ENCODE results near the gene MPZL3. TPM values are rescaled to one million over a fixed set of nuclear protein-coding genes. Genes with fewer than 3 reads are reported as not detected.

Gene MPZL3
- total RNA-seq, 3 donors from 2014 or later, result 0.64 to 23.0 (median 13.1) TPM

DNA sequence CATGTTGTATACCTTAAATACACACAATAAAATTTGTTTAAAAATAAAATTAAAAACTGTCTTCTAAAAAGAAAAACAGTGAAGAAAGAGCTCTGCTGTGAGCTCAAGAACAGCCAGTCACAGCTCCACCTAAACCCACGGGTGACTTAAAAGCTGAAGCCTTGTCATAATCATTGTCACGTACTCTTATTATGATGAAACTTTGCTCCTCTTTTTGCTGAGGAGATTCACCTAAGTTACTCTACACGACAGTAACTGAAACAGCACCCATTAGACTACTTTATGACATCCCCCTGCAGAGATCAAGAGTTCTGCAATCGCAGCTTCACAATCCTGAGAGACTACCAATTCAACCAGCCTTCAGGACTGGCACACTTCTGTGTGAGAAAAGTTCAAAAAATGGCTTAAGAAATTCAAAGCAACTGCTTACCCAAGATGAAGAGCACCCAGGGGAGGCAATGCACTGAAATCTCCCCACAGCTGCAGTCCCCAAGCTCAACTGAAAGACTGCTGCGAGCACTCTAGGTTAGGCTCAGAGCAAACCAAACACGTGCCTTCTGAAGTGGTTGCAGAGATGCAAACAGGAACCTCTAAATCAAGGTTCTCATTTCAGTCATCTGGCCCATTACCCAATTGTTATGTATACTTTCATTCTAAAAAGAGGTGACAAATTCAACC lies 27.5 kb downstream of the MPZL3 start, which contains the start of gene JAML:
TSS of gene JAML (minus strand) at position 501 of the 678 bp plus-strand sequence. CDS start 10,145 bp downstream, outside the sequence.
- H3K4me3 ChIP-seq, result peak within 1 kb of the TSS in 1 of 3 donors; percentile 17
- TF ChIP-seq POLR2AphosphoS5 (IDR thresholded peaks at IDR 0.05) (no peak), POLR2A (IDR thresholded peaks at IDR 0.05) (no peak)
- TF ChIP-seq, protein P1, sequence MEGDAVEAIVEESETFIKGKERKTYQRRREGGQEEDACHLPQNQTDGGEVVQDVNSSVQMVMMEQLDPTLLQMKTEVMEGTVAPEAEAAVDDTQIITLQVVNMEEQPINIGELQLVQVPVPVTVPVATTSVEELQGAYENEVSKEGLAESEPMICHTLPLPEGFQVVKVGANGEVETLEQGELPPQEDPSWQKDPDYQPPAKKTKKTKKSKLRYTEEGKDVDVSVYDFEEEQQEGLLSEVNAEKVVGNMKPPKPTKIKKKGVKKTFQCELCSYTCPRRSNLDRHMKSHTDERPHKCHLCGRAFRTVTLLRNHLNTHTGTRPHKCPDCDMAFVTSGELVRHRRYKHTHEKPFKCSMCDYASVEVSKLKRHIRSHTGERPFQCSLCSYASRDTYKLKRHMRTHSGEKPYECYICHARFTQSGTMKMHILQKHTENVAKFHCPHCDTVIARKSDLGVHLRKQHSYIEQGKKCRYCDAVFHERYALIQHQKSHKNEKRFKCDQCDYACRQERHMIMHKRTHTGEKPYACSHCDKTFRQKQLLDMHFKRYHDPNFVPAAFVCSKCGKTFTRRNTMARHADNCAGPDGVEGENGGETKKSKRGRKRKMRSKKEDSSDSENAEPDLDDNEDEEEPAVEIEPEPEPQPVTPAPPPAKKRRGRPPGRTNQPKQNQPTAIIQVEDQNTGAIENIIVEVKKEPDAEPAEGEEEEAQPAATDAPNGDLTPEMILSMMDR (IDR thresholded peaks at IDR 0.05), result no peak
- DNase-seq (ENCODE audit: low spot score in 2 of 2), result no peak
- intact Hi-C loops (cut with DNase I; ENCODE audit: low total_unique reads), result no loop called here
- H3K27me3 ChIP-seq, result no peaks in the 10 kb centered on the region
- H3K4me1 ChIP-seq, result no peaks in the 10 kb centered on the region
- H3K36me3 ChIP-seq, result no peaks in the 10 kb centered on the region
- no peak within 1 kb of the TSS for H3K27ac ChIP-seq
- H3K9me3 ChIP-seq, result no peaks in the 10 kb centered on the region

DNA sequence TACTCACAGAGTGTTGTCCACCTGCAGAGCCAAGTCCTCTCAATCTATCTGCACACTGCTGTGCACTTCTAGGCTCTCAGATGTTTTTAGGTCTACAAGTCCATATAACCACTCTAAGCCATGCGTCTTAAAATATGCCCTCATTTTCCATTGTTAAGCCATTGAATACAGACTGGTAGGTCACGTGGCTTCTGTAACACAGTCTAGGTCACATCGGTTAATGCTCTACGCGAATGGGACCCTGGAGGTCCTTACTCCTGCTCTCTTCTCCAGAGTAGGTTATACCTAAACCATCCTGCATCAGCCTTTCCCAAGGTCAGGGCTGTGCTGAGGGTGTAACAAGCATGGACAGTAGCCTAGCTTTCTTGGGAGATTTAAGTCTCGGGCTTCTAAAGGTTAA lies 28.2 kb downstream of the MPZL3 start:
- Histone ChIP-seq H3K36me3 (no peaks in the 10 kb centered on the region), H3K4me3 (peak overlapping the region in 1 of 3 donors; percentile 17), H3K4me1 (no peaks in the 10 kb centered on the region), H3K27ac (no peak overlapping the region), H3K27me3 (no peaks in the 10 kb centered on the region), H3K9me3 (no peaks in the 10 kb centered on the region)
- TF ChIP-seq POLR2AphosphoS5 (IDR thresholded peaks at IDR 0.05) (no peak), POLR2A (IDR thresholded peaks at IDR 0.05) (no peak)
- TF ChIP-seq, protein P1 (IDR thresholded peaks at IDR 0.05), result no peak
- no peak for DNase-seq (ENCODE audit: low spot score in 2 of 2)
- intact Hi-C loops (cut with DNase I; ENCODE audit: low total_unique reads), result no loop called here

DNA sequence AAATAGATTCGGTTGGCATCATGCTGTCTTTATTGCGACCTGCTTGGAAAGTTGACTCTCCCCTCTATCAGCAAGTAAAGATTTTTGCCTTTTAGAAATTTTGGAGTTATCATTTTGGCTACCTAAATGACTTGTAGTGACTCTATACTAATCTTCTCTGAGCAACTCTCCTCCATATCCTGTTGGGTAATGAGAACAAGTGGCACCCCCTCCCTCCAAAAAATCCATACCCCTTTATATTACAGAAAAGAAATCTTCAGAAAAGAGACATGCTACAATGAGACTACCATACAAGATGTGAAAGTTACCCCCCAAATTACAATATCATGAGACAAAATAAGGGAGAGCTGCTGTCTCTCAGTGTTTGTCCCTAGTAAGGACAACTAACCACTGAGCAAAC lies 28.6 kb downstream of the MPZL3 start:
- H3K9me3 ChIP-seq, result no peaks in the 10 kb centered on the region
- H3K27ac ChIP-seq, result no peak overlapping the region
- no peaks in the 10 kb centered on the region for H3K27me3 ChIP-seq
- TF ChIP-seq POLR2AphosphoS5 (IDR thresholded peaks at IDR 0.05) (no peak), POLR2A (IDR thresholded peaks at IDR 0.05) (no peak)
- TF ChIP-seq, protein P1 (IDR thresholded peaks at IDR 0.05), result no peak
- H3K4me3 ChIP-seq, result peak overlapping the region in 1 of 3 donors; percentile 17
- no peak for DNase-seq (ENCODE audit: low spot score in 2 of 2)
- H3K36me3 ChIP-seq, result no peaks in the 10 kb centered on the region
- intact Hi-C loops (cut with DNase I; ENCODE audit: low total_unique reads), result no loop called here
- no peaks in the 10 kb centered on the region for H3K4me1 ChIP-seq

DNA sequence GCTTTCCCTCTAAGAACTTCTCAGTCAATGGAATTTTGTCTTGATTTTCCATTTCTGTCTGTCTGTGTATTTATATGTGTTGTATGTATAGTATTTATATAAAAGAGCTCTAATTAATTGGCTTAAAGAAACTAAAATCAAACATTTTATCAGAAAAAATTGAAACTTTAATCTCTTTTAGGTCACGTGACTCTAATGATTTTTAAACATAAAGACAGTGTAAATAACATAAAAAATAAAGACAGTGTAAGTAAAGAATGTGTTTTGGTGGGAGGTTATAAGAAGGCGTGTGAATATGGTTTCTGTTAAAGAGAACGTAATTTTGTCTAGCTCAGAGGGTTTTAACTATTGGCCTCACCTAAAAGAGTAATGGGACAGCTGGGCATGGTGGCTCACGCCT lies 29.7 kb downstream of the MPZL3 start:
- Histone ChIP-seq H3K4me3 (no peak overlapping the region), H3K4me1 (no peaks in the 10 kb centered on the region), H3K27me3 (no peaks in the 10 kb centered on the region), H3K36me3 (no peaks in the 10 kb centered on the region), H3K9me3 (no peaks in the 10 kb centered on the region), H3K27ac (no peak overlapping the region)
- no peak for DNase-seq (ENCODE audit: low spot score in 2 of 2)
- TF ChIP-seq POLR2AphosphoS5 (IDR thresholded peaks at IDR 0.05) (no peak), POLR2A (IDR thresholded peaks at IDR 0.05) (no peak)
- TF ChIP-seq, protein P1 (IDR thresholded peaks at IDR 0.05), result no peak
- intact Hi-C loops (cut with DNase I; ENCODE audit: low total_unique reads), result no loop called here

DNA sequence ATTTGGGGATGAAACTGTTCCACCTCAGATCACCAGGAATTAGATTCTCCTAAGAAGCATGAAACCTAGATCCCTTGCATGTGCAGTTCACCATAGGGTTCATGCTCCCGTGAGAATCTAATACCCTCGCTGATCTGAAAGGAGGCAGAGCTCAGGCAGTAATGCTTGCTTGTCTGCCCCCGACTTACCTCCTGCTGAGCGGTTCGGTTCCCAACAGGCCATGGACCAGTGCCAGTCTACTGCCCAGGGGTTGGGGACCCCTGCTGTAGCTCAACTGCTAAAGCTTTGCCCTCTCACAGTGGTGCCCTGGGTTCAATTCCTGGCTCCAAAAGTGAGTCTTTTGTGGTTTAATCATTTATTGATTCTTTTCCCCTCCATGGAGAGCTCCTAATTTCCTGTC lies 30.7 kb downstream of the MPZL3 start:
- no peak overlapping the region for H3K27ac ChIP-seq
- DNase-seq (ENCODE audit: low spot score in 2 of 2), result no peak
- no peaks in the 10 kb centered on the region for H3K27me3 ChIP-seq
- no peaks in the 10 kb centered on the region for H3K9me3 ChIP-seq
- H3K4me1 ChIP-seq, result no peaks in the 10 kb centered on the region
- no peaks in the 10 kb centered on the region for H3K36me3 ChIP-seq
- TF ChIP-seq POLR2AphosphoS5 (IDR thresholded peaks at IDR 0.05) (no peak), POLR2A (IDR thresholded peaks at IDR 0.05) (no peak)
- TF ChIP-seq, protein P1 (IDR thresholded peaks at IDR 0.05), result no peak
- H3K4me3 ChIP-seq, result no peak overlapping the region
- intact Hi-C loops (cut with DNase I; ENCODE audit: low total_unique reads), result no loop called here
